ENCODE data around the gene SCAF8.

DNA sequence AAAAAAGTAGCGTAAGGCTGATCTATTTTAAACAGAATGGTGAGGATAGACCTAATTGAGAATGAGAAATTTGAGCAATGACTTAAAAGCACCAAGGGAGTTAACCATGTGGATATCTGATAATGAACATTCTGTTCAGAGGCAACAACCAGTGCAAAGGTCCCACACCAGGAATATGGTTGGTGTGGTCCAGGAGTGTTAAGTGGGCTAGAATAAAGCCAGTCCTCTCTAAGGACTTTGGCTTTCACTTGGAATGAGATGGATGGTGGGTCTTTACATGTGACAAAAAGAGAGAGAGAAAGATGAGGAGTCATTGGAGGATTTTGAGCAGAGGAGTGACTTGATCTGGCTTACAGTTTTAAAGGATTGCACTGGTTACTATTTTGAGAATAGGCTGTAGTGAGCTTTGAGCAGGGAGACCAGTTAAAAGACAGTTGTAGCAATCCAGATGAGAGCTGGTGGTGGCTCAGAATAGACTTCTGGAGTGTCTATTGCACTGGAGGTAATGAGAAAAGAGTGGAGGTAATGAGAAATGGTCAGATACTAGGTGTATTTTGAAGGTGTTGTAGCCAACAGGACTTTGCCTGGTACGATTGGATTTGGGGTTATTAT lies 89.8 kb downstream of the SCAF8 start:
- TF ChIP-seq POLR2A (IDR thresholded peaks at IDR 0.05) = no peak
- no peak for TF ChIP-seq EP300 (IDR thresholded peaks at IDR 0.05)

All from upper lobe of left lung (tissue), 4 donors.